B cell (primary cell): Measurements from ENCODE around the gene KRTAP5-8.
"Not testable (repeated sequence)": the region's sequence is repeated elsewhere in the genome, so short reads cannot be mapped to it uniquely, and the experiment has no call there.

Source experiments
- CTCF ChIP-seq: fragments of 200-600 bp; IDR thresholded peaks from one replicate; pipeline ENCODE4 v1.8.0; 2022; ENCODE audit warnings: antibody characterized with exemption, mild to moderate bottlenecking
- EZH2 ChIP-seq: IDR thresholded peaks from 2 replicates; pipeline ENCODE4 v1.6.1; 2012; ENCODE audit warnings: borderline replicate concordance, low read depth, mild to moderate bottlenecking, moderate library complexity, low read length; ENCODE audit not compliant: insufficient read depth, poor library complexity, severe bottlenecking

- TF ChIP-seq CTCF, EZH2: not testable (repeated sequence)
Observed at GRCh38 chr11:71579513-71579912, 41.7 kb downstream of the KRTAP5-8 start.
